SH-SY5Y (cell line): ENCODE results near the gene TMEM139.

Source experiments
- GATA2 ChIP-seq: IDR thresholded peaks from 2 replicates; pipeline ENCODE4 v1.6.1; 2011; ENCODE audit warnings: mild to moderate bottlenecking, low read depth, low read length
- GATA3 ChIP-seq: IDR thresholded peaks from 2 replicates; pipeline ENCODE4 v1.6.1; 2011; ENCODE audit warnings: low read depth, mild to moderate bottlenecking, low read length, moderate library complexity

- TF ChIP-seq GATA2: no peak
- TF ChIP-seq GATA3: no peak
Measured at GRCh38 chr7:143320620-143321019, 35.9 kb downstream of the TMEM139 start.
